Measurements from ENCODE around the gene BCAS1. TPM values are rescaled to one million over a fixed set of nuclear protein-coding genes. Genes with fewer than 3 reads are reported as not detected.

BCAS1 gene
- total RNA-seq, 1 experiment from 2014 or later = 4.0 TPM

GRCh38 chr20:54043076-54043967, 27.1 kb downstream of the BCAS1 start:
- no peak overlapping the region for H3K4me2 ChIP-seq
- H2AFZ ChIP-seq = no peak overlapping the region
- no peaks in the 10 kb centered on the region for H3F3A ChIP-seq (ENCODE audit: insufficient read depth, low read depth)
- TF ChIP-seq, protein P1, sequence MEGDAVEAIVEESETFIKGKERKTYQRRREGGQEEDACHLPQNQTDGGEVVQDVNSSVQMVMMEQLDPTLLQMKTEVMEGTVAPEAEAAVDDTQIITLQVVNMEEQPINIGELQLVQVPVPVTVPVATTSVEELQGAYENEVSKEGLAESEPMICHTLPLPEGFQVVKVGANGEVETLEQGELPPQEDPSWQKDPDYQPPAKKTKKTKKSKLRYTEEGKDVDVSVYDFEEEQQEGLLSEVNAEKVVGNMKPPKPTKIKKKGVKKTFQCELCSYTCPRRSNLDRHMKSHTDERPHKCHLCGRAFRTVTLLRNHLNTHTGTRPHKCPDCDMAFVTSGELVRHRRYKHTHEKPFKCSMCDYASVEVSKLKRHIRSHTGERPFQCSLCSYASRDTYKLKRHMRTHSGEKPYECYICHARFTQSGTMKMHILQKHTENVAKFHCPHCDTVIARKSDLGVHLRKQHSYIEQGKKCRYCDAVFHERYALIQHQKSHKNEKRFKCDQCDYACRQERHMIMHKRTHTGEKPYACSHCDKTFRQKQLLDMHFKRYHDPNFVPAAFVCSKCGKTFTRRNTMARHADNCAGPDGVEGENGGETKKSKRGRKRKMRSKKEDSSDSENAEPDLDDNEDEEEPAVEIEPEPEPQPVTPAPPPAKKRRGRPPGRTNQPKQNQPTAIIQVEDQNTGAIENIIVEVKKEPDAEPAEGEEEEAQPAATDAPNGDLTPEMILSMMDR (conservative IDR thresholded peaks at IDR 0.05) = no peak
- no peak for TF ChIP-seq EZH2 (IDR thresholded peaks at IDR 0.05; ENCODE audit: low read depth)
- POLR2A ChIA-PET (ENCODE audit: unreplicated experiment) = no interaction called here
- no peaks in the 10 kb centered on the region for H3K27me3 ChIP-seq (ENCODE audit: insufficient read depth, low read depth)
- CTCF ChIA-PET = interaction anchor here (0.5 to 0.6 kb wide), 2 partner anchors 271 to 301 kb away, joined by 3 to 9 read pairs; no protein-coding TSS in a partner anchor
- no peaks in the 10 kb centered on the region for H3K4me1 ChIP-seq (replicated peaks; ENCODE audit: insufficient read depth)
- DNase-seq = no peak
- H3K9me2 ChIP-seq (ENCODE audit: insufficient read depth) = no peaks in the 10 kb centered on the region
- H3K79me2 ChIP-seq (ENCODE audit: low read depth) = no peaks in the 10 kb centered on the region
- H3K27ac ChIP-seq = no peak overlapping the region
- H3K9me3 ChIP-seq (ENCODE audit: insufficient read depth, low read depth) = no peaks in the 10 kb centered on the region
- intact Hi-C loops (cut with micrococcal nuclease; ENCODE audit: unreplicated experiment) = no loop called here
- no peaks in the 10 kb centered on the region for H3K36me3 ChIP-seq (ENCODE audit: low read depth)
- no peak overlapping the region for H3K4me3 ChIP-seq
- no peaks in the 10 kb centered on the region for H4K20me1 ChIP-seq (ENCODE audit: insufficient read depth)
- BruUV-seq (replicated peaks) = no TSS peak

- H3K36me3 ChIP-seq (ENCODE audit: low read depth) = no peaks in the 10 kb centered on the region
- H3K4me2 ChIP-seq = no peak overlapping the region
- H2AFZ ChIP-seq = no peak overlapping the region
- POLR2A ChIA-PET (ENCODE audit: unreplicated experiment) = no interaction called here
- H3K9me2 ChIP-seq (ENCODE audit: insufficient read depth) = no peaks in the 10 kb centered on the region
- no peak for DNase-seq
- H4K20me1 ChIP-seq (ENCODE audit: insufficient read depth) = no peaks in the 10 kb centered on the region
- no TSS peak for BruUV-seq (replicated peaks)
- no peaks in the 10 kb centered on the region for H3K9me3 ChIP-seq (ENCODE audit: insufficient read depth, low read depth)
- no peak for TF ChIP-seq EZH2 (IDR thresholded peaks at IDR 0.05; ENCODE audit: low read depth)
- TF ChIP-seq, protein P1 (conservative IDR thresholded peaks at IDR 0.05) = no peak
- CTCF ChIA-PET = no interaction called here
- no peaks in the 10 kb centered on the region for H3F3A ChIP-seq (ENCODE audit: insufficient read depth, low read depth)
- no peaks in the 10 kb centered on the region for H3K27me3 ChIP-seq (ENCODE audit: insufficient read depth, low read depth)
- no peak overlapping the region for H3K27ac ChIP-seq
- H3K4me3 ChIP-seq = no peak overlapping the region
- no peaks in the 10 kb centered on the region for H3K4me1 ChIP-seq (replicated peaks; ENCODE audit: insufficient read depth)
- intact Hi-C loops (cut with micrococcal nuclease; ENCODE audit: unreplicated experiment) = no loop called here
- no peaks in the 10 kb centered on the region for H3K79me2 ChIP-seq (ENCODE audit: low read depth)
Measured at GRCh38 chr20:54042021-54042420, 28.4 kb downstream of the BCAS1 start.

DNA sequence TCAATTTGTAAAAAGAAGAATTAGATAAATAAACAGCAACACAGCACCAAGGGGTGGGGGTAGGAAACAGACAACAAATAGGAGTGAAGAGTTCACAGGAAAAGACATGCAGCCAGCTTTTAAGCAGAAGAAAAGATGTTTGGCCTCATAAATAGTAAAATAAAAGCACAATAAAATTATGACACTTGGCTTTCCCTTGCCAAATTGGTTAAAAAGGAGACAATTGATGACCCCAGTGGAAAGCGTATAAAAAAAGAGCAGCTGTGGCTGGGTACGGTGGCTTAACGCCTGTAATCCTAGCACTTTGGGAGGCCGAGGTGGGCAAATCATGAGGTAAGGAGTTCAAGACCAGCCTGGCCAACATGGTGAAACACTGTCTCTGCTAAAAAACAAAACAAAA, 29.1 kb downstream of the BCAS1 start:
- POLR2A ChIA-PET (ENCODE audit: unreplicated experiment) = no interaction called here
- Histone ChIP-seq H3K4me2 (no peak overlapping the region), H3K4me1 (replicated peaks; ENCODE audit: insufficient read depth) (no peaks in the 10 kb centered on the region), H2AFZ (no peak overlapping the region), H3K4me3 (no peak overlapping the region), H3K27ac (no peak overlapping the region), H3K79me2 (ENCODE audit: low read depth) (no peaks in the 10 kb centered on the region), H3K36me3 (ENCODE audit: low read depth) (no peaks in the 10 kb centered on the region), H3K9me2 (ENCODE audit: insufficient read depth) (no peaks in the 10 kb centered on the region), H4K20me1 (ENCODE audit: insufficient read depth) (no peaks in the 10 kb centered on the region), H3K27me3 (ENCODE audit: insufficient read depth, low read depth) (no peaks in the 10 kb centered on the region), H3K9me3 (ENCODE audit: insufficient read depth, low read depth) (no peaks in the 10 kb centered on the region), H3F3A (ENCODE audit: insufficient read depth, low read depth) (no peaks in the 10 kb centered on the region)
- intact Hi-C loops (cut with micrococcal nuclease; ENCODE audit: unreplicated experiment) = no loop called here
- CTCF ChIA-PET = no interaction called here
- DNase-seq = no peak
- BruUV-seq (replicated peaks) = no TSS peak
- no peak for TF ChIP-seq EZH2 (IDR thresholded peaks at IDR 0.05; ENCODE audit: low read depth)
- TF ChIP-seq, protein P1 (conservative IDR thresholded peaks at IDR 0.05) = no peak
